WTC11 (cell line): ENCODE measurements around the gene IFITM10. TPM values are rescaled to one million over a fixed set of nuclear protein-coding genes. Genes with fewer than 3 reads are reported as not detected.

Source experiments
- ATAC-seq: fragments of 200-7000 bp; cut with Tn5 transposase; 2 replicates; pipeline ENCODE4 v1.10.0; 2021; ENCODE audit warnings: mild to moderate bottlenecking, moderate library complexity
- CTCF ChIA-PET: fragments of 300-600 bp; sonication (Branson Sonifier 250); formaldehyde crosslinking; loops from one replicate; lab custom pipeline; 2021; ENCODE audit warnings: antibody characterized with exemption; lab: Charles Lee
- POLR2A ChIA-PET: fragments of 350-600 bp; sonication (Branson Sonifier 250); formaldehyde crosslinking; loops from one replicate; lab custom pipeline; 2021; ENCODE audit warnings: antibody characterized with exemption; lab: Charles Lee
- DNase-seq: peaks from one replicate; pipeline ENCODE4 v3.0.0; 2021; ENCODE audit warnings: low spot score
- H3K27ac Mint-ChIP-seq: 2 replicates; pipeline ENCODE4 v1.8.0; 2021; ENCODE audit warnings: mixed read lengths
- H3K27me3 Mint-ChIP-seq: 2 replicates; pipeline ENCODE4 v1.8.0; 2021; ENCODE audit warnings: low read depth, mild to moderate bottlenecking, moderate library complexity, mixed read lengths
- H3K36me3 Mint-ChIP-seq: 2 replicates; pipeline ENCODE4 v1.8.0; 2021; ENCODE audit warnings: mixed read lengths
- H3K4me1 Mint-ChIP-seq: 2 replicates; pipeline ENCODE4 v1.8.0; 2022; ENCODE audit warnings: mixed read lengths
- H3K4me3 Mint-ChIP-seq: 2 replicates; pipeline ENCODE4 v1.8.0; 2021; ENCODE audit warnings: mild to moderate bottlenecking, moderate library complexity, mixed read lengths
- H3K9me3 Mint-ChIP-seq: 2 replicates; pipeline ENCODE4 v1.8.0; 2021; ENCODE audit warnings: mixed read lengths
- ARID4B ChIP-seq: sonication (generic); formaldehyde crosslinking; IDR thresholded peaks from 2 replicates; pipeline ENCODE4 v1.8.0; 2023; ENCODE audit warnings: missing genetic modification reagents, mild to moderate bottlenecking, borderline replicate concordance
- ATF1 ChIP-seq: sonication (generic); formaldehyde crosslinking; IDR thresholded peaks from 2 replicates; pipeline ENCODE4 v1.8.1; 2023; ENCODE audit warnings: mild to moderate bottlenecking, moderate library complexity, missing genetic modification reagents
- ATF3 ChIP-seq: sonication (generic); formaldehyde crosslinking; conservative IDR thresholded peaks from 2 replicates; pipeline ENCODE4 v1.8.1; 2022; ENCODE audit warnings: mild to moderate bottlenecking, missing genetic modification reagents
- E2F5 ChIP-seq: sonication (generic); formaldehyde crosslinking; IDR thresholded peaks from 2 replicates; pipeline ENCODE4 v1.8.1; 2022; ENCODE audit warnings: mild to moderate bottlenecking, moderate library complexity, missing genetic modification reagents
- ERG ChIP-seq: fragments of 250-450 bp; sonication (Bioruptor Pico); IDR thresholded peaks from 2 replicates; pipeline ENCODE4 v1.8.0; 2021; ENCODE audit warnings: mild to moderate bottlenecking
- FOXP4 ChIP-seq: sonication (generic); formaldehyde crosslinking; IDR thresholded peaks from 2 replicates; pipeline ENCODE4 v1.8.0; 2022; ENCODE audit warnings: mild to moderate bottlenecking, missing genetic modification reagents
- HMGXB4 ChIP-seq: sonication (generic); formaldehyde crosslinking; IDR thresholded peaks from 2 replicates; pipeline ENCODE4 v1.8.1; 2023; ENCODE audit warnings: mild to moderate bottlenecking, moderate library complexity, missing genetic modification reagents
- MXD4 ChIP-seq: fragments of 250-450 bp; sonication (Bioruptor Pico); IDR thresholded peaks from 2 replicates; pipeline ENCODE4 v1.8.0; 2021; ENCODE audit warnings: mild to moderate bottlenecking, moderate library complexity, borderline replicate concordance
- NFATC4 ChIP-seq: fragments of 250-450 bp; sonication (Bioruptor Pico); IDR thresholded peaks from 2 replicates; pipeline ENCODE4 v1.9.0; 2021; ENCODE audit warnings: mild to moderate bottlenecking
- TEAD4 ChIP-seq: sonication (generic); formaldehyde crosslinking; IDR thresholded peaks from 2 replicates; pipeline ENCODE4 v1.8.0; 2022; ENCODE audit warnings: mild to moderate bottlenecking, missing genetic modification reagents
- ZBTB21 ChIP-seq: sonication (generic); formaldehyde crosslinking; IDR thresholded peaks from 2 replicates; pipeline ENCODE4 v1.8.1; 2023; ENCODE audit warnings: mild to moderate bottlenecking, missing genetic modification reagents, borderline replicate concordance
- ZMAT4 ChIP-seq: fragments of 250-450 bp; sonication (Bioruptor Pico); IDR thresholded peaks from 2 replicates; pipeline ENCODE4 v1.9.0; 2021; ENCODE audit warnings: mild to moderate bottlenecking
- ZNF219 ChIP-seq: sonication (generic); formaldehyde crosslinking; IDR thresholded peaks from 2 replicates; pipeline ENCODE4 v1.8.0; 2023; ENCODE audit warnings: missing genetic modification reagents, mild to moderate bottlenecking, borderline replicate concordance
- ZNF263 ChIP-seq: sonication (generic); formaldehyde crosslinking; IDR thresholded peaks from 2 replicates; pipeline ENCODE4 v1.8.1; 2022; ENCODE audit warnings: low read depth, mild to moderate bottlenecking, moderate library complexity, missing genetic modification reagents
- ZNF317 ChIP-seq: sonication (generic); formaldehyde crosslinking; IDR thresholded peaks from 2 replicates; pipeline ENCODE4 v1.8.1; 2023; ENCODE audit warnings: low read depth, mild to moderate bottlenecking, moderate library complexity, missing genetic modification reagents, borderline replicate concordance
- ZNF423 ChIP-seq: fragments of 250-450 bp; sonication (Bioruptor Pico); IDR thresholded peaks from 2 replicates; pipeline ENCODE4 v2.1.2; 2022; ENCODE audit warnings: mild to moderate bottlenecking, moderate library complexity
- ZNF532 ChIP-seq: fragments of 250-450 bp; sonication (Bioruptor Pico); IDR thresholded peaks from 2 replicates; pipeline ENCODE4 v1.9.0; 2021; ENCODE audit warnings: mild to moderate bottlenecking, borderline replicate concordance
- total RNA-seq: library from RNA; stranded (reverse); gene quantifications from 3 replicates; pipeline ENCODE4 v1.2.3, GENCODE V29; 2021

Gene IFITM10
- total RNA-seq, 1 experiment from 2014 or later: 1.7 TPM

GRCh38 chr11:1730059-1730629 lies 20.3 kb downstream of the IFITM10 start:
- no peaks in the 10 kb centered on the region for H3K36me3 Mint-ChIP-seq

More at GRCh38 chr11:1730059-1730629, 20.3 kb downstream of the IFITM10 start:
- CTCF ChIA-PET: interaction anchor here (1.4 kb wide), 1 partner anchor 77 kb away, joined by 5 read pairs; no protein-coding TSS in a partner anchor
- H3K9me3 Mint-ChIP-seq: peaks cover 13% of the 10 kb centered on the region
- TF ChIP-seq NFATC4 (CRISPR knock-in tag): no peak
- no peak for TF ChIP-seq ZNF263 (CRISPR knock-in tag)
- TF ChIP-seq ZNF219 (CRISPR knock-in tag): no peak
- no peak for TF ChIP-seq ZBTB21
- TF ChIP-seq ZNF317 (CRISPR knock-in tag): no peak
- no peak for TF ChIP-seq ATF3 (CRISPR knock-in tag)
- no peak for TF ChIP-seq ATF1
- no peak for TF ChIP-seq MXD4 (CRISPR knock-in tag)
- TF ChIP-seq ERG (CRISPR knock-in tag): no peak
- TF ChIP-seq FOXP4: no peak
- no peak for TF ChIP-seq TEAD4 (CRISPR knock-in tag)
- no peak for TF ChIP-seq HMGXB4
- TF ChIP-seq ZMAT4 (CRISPR knock-in tag): no peak
- TF ChIP-seq ZNF423: no peak
- no peak for TF ChIP-seq ZNF532 (CRISPR knock-in tag)
- no peak for TF ChIP-seq ARID4B (CRISPR knock-in tag)
- TF ChIP-seq E2F5: no peak
- TF ChIP-seq, all 79 proteins: peak for 0
- POLR2A ChIA-PET: no interaction called here
- Mint-ChIP-seq H3K27me3 (peaks cover 42% of the 10 kb centered on the region), H3K4me1 (no peaks in the 10 kb centered on the region), H3K27ac (no peak overlapping the region), H3K4me3 (no peak overlapping the region)
- ATAC-seq (no peak), DNase-seq (no peak)
